ENCODE measurements around the gene MYG1. TPM values are rescaled to one million over a fixed set of nuclear protein-coding genes. Genes with fewer than 3 reads are reported as not detected.

The MYG1 gene
- total and polyA plus RNA-seq, 2 of the 4 experiments (the other 2 are of a cell fraction), result 49.8 to 63.7 TPM

- Histone ChIP-seq H2AK9ac (replicated peaks; ENCODE audit: low read depth, low read length, poor library complexity) (no peak overlapping the region), H4K8ac (ENCODE audit: low read depth in 2 of 2, low read length in 2 of 2) (no peak overlapping the region), H2BK120ac (ENCODE audit: low read depth, low read length) (no peak overlapping the region), H3K4me1 (ENCODE audit: control insufficient read depth, insufficient read depth, low read length) (no peaks in the 10 kb centered on the region), H3K27me3 (ENCODE audit: control insufficient read depth, insufficient read depth, low read length) (no peaks in the 10 kb centered on the region), H3K56ac (ENCODE audit: extremely low read depth, insufficient read depth, low read length) (no peak overlapping the region), H3K79me1 (ENCODE audit: low read depth in 1 of 2, low read length in 2 of 2) (peaks cover 0 to 19% of the 10 kb centered on the region in 2 experiments; a peak in 2 of 4 replicates), H3K4me2 (ENCODE audit: low read depth, low read length) (no peak overlapping the region), H2AK5ac (ENCODE audit: low read depth, low read length) (no peak overlapping the region), H3K9me3 (ENCODE audit: control insufficient read depth, insufficient read depth, low read length) (no peaks in the 10 kb centered on the region), H2BK20ac (ENCODE audit: low read depth, low read length) (no peak overlapping the region), H3K4ac (ENCODE audit: low read depth, low read length) (no peak overlapping the region), H2BK15ac (ENCODE audit: low read depth, low read length) (no peak overlapping the region), H4K20me1 (ENCODE audit: insufficient read depth, low read length) (no peaks in the 10 kb centered on the region; the same call in 1 of the 2 replicates), H3K36me3 (ENCODE audit: control insufficient read depth, insufficient read depth, low read length) (peaks cover 51% of the 10 kb centered on the region), H2BK5ac (ENCODE audit: low read depth, low read length, poor library complexity, severe bottlenecking) (no peak overlapping the region), H3K9me1 (ENCODE audit: insufficient read depth, low read length) (0 out of 2 replicates have a peak, but pooled peaks cover 2% of the 10 kb centered on the region), H2AFZ (replicated peaks; ENCODE audit: low read length, poor library complexity) (no peak overlapping the region), H4K91ac (ENCODE audit: insufficient read depth, low read depth, low read length) (no peak overlapping the region), H3K27ac (ENCODE audit: insufficient read depth, low read length) (no peak overlapping the region), H3K4me3 (ENCODE audit: insufficient read depth, low read depth, low read length) (no peak overlapping the region), H3K18ac (ENCODE audit: low read depth, low read length) (no peak overlapping the region), H3K9ac (ENCODE audit: low read depth, low read length) (no peak overlapping the region), H3K23ac (ENCODE audit: low read depth, low read length) (no peak overlapping the region), H3K14ac (replicated peaks; ENCODE audit: low read depth, low read length) (no peak overlapping the region), H4K5ac (ENCODE audit: low read depth, low read length) (no peak overlapping the region)
- POLR2A ChIA-PET (ENCODE audit: unreplicated experiment), result no interaction called here
- in situ Hi-C loops (cut with MboI; ENCODE audit: low sequenced_read_pairs), result no loop called here
- no CpG with 5 or more reads among the region's 4 CpGs for WGBS, 2 experiments (ENCODE audit: extremely low coverage in 2 of 2, insufficient read length in 1 of 2)
- dilution Hi-C loops (cut with HindIII; ENCODE audit: low sequenced_read_pairs, unreplicated experiment), result no loop called here
- CTCF ChIA-PET, result interaction anchor here (1.4 kb wide), 1 partner anchor 13 kb away, joined by 5 read pairs; the partner anchor contains the start of gene AAAS
- BruUV-seq (replicated peaks), result no TSS peak
- intact Hi-C loops (cut with micrococcal nuclease), result loop anchor here (1.0 kb wide), 1 partner anchor 12 kb away; no protein-coding TSS in a partner anchor
- no peak for DNase-seq
- ATAC-seq (ENCODE audit: low read depth), result no peak
- TF ChIP-seq ELK1 (IDR thresholded peaks at IDR 0.05; ENCODE audit: borderline replicate concordance, low read depth, low read length), result no peak
Observed at GRCh38 chr12:53308276-53308675, 8.8 kb downstream of the MYG1 start.

Data from IMR-90 (cell line).